ENCODE results near the gene NOXA1. TPM values are rescaled to one million over a fixed set of nuclear protein-coding genes. Genes with fewer than 3 reads are reported as not detected.
"Not testable (repeated sequence)": the region's sequence is repeated elsewhere in the genome, so short reads cannot be mapped to it uniquely, and the experiment has no call there.

The NOXA1 gene
- polyA plus RNA-seq, 3 donors = 4.8 to 15.9 (median 6.0) TPM

DNA sequence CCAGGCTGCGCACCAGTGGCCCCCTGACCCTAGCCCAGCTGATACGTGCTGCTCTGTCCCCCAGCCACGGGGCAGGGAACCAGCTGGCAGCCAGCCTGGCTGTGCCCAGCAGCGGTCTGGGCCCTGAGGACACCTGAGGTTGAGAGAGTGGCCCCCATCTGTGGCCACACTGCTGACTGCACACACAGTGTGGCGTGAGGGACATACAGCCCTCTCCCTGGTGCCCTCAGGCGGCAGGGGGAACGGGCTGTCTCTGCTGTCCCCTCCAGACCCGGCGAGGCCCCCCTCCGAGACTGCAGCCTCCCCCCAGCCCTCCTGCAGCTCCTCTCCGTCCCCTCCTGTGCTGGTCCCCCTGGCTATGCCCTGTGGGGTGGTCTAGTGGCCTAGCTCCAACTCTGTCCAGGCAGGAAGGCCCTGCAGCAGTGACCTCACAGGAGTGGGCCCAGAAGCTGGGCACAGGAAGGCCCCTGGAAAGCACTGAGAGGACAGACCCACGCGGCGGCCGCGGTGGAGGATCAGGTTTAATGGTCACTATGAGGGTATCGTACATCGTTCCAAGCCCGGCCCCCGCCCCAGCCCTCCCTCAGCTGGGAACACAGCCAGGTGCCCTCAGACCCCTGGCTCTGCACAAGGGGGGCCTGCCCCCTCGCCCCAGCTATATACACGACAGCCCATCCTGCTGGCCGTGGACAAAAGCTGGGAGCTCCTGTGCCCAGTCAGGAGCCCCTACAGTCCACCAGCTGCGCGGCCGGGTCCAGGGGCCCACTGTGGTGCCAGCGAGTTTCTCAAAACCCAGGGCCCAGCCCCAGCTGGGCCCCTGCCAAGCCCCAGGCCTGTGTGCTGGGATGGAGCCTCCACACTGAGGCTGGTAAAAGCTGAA, 24.8 kb downstream of the NOXA1 start:
- DNase-seq (ENCODE audit: extremely low read depth in 1 of 11, low read depth in 9 of 11, low spot score in 4 of 11) = no peak

DNA sequence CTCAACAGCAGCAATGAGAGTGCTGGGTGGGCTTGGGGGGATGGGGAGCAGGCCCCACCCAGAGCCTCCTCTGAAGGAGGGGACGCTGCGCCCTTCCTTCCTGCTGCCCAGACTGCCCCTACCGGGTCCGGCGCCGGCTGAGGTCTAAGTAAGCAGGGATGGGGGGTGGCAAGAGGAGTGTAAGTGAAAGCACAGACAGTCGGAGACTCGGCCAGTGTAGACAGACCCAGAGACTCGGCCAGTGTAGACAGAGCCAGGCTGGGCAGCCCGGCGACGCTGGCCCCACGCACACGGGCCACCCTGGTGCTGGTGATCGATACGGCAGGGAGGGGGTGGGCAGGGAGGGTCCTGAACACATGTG, 25.4 kb downstream of the NOXA1 start:
- no peak for DNase-seq (ENCODE audit: extremely low read depth in 1 of 11, low read depth in 9 of 11, low spot score in 4 of 11)

DNA sequence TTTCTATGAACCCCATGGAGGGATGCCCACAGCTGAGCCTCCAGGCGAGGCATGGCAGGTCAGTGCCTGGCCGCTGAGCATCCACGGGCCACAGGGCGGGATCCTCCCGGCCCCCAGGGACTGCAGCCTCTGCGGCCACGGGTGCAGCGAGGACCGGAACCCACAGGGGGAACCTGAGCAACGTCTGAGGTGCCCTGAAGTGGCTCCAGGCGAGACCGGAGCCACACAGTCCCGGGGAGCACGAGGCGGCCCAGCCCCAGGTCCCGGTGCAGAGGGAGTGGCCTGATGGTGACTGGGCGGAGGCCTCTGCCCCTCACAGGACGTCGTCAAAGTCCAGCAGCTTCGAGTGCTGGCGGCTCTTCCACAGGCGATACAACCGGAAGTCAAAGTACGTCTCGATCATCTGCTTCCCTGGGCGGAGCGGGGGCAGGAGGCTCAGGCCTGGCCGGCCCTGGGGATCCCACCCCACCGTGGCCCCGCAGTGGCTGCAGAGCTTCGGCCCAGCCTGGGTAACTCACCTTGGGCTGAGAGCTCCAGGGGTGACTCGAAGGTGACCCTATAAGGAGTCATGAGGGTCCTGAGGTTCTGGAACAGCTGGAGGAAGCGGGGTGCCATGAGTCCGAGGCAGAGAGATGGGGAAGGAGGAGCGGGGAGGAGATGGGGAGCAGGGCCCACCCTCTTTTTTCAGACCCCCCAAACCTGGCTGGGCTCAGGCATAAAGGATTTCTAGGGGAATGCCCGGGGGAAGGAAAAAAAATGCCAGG, 26.1 kb downstream of the NOXA1 start:
- no peak for DNase-seq (ENCODE audit: extremely low read depth in 1 of 11, low read depth in 9 of 11, low spot score in 4 of 11)

DNA sequence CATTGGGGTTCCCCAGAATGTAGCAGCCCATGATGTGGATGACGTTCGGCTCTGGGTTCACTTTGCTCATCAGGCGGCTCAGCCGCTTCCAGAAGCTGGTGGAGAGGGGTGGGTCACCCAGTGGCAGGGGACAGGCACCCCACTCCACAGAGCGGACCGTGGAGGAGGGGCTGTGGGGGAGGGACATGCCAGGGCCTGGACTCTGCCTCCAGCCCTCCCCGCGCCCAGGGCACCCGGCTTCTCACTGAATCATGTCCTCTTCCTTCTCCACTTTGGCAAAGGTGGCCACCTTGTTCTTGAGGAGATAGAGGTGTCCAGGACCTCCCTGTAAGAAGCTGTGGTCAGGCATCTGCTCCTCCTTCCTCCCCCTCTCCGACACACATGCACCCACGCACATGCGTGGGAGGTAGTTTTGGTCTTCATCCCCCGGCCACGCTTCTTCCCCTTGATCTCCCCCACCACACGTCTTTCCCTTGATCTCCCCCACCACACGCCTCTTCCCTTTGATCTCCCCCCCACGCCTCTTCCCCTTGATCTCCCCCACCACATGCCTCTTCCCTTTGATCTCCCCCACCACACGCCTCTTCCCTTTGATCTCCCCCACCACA, 26.8 kb downstream of the NOXA1 start:
- no peak for DNase-seq (ENCODE audit: extremely low read depth in 1 of 11, low read depth in 9 of 11, low spot score in 4 of 11)

DNA sequence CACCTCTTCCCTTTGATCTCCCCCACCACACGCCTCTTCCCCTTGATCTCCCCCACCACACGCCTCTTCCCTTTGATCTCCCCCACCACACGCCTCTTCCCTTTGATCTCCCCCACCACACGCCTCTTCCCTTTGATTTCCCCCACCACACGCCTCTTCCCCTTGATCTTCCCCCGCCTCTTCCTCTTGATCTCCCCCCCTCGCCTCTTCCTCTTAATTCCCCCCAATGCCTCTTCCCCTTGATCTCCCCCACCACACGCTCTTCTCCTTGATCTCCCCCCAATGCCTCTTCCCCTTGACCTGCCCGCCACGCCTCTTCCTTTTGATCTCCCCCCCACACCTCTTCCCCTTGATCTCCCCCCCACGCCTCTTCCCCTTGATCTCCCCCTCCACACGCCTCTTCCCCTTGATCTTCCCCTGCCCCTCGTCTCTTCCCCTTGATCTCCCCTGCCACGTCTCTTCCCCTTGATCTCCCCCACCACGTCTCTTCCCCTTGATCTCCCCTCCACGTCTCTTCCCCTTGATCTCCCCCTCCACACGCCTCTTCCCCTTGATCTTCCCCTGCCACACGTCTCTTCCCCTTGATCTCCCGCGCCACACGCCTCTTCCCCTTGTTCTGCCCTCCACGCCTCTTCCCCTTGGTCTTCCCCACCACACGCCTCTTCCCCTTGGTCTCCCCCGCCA, 27.5 kb downstream of the NOXA1 start:
- DNase-seq (ENCODE audit: extremely low read depth in 1 of 11, low read depth in 9 of 11, low spot score in 4 of 11) = not testable (repeated sequence)

DNA sequence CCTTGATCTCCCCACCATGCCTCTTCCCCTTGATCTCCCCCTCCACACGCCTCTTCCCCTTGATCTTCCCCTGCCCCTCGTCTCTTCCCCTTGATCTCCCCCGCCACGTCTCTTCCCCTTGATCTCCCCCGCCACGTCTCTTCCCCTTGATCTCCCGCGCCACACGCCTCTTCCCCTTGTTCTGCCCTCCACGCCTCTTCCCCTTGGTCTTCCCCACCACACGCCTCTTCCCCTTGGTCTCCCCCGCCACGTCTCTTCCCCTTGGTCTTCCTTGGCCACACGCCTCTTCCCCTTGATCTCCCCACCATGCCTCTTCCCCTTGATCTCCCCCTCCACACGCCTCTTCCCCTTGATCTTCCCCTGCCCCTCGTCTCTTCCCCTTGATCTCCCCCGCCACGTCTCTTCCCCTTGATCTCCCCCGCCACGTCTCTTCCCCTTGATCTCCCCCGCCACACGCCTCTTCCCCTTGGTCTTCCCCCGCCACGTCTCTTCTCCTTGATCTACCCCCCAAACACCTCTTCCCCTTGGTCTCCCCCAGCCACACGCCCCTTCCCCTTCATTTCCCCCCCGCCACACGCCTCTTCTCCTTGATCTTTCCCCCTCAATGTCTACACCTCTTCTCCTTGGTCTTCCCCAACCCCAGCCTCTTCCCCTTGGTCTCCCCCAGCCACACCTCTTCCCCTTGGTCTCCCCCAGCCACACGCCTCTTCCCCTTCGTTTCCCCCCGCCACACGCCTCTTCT, 28.2 kb downstream of the NOXA1 start:
- not testable (repeated sequence) for DNase-seq (ENCODE audit: extremely low read depth in 1 of 11, low read depth in 9 of 11, low spot score in 4 of 11)

DNA sequence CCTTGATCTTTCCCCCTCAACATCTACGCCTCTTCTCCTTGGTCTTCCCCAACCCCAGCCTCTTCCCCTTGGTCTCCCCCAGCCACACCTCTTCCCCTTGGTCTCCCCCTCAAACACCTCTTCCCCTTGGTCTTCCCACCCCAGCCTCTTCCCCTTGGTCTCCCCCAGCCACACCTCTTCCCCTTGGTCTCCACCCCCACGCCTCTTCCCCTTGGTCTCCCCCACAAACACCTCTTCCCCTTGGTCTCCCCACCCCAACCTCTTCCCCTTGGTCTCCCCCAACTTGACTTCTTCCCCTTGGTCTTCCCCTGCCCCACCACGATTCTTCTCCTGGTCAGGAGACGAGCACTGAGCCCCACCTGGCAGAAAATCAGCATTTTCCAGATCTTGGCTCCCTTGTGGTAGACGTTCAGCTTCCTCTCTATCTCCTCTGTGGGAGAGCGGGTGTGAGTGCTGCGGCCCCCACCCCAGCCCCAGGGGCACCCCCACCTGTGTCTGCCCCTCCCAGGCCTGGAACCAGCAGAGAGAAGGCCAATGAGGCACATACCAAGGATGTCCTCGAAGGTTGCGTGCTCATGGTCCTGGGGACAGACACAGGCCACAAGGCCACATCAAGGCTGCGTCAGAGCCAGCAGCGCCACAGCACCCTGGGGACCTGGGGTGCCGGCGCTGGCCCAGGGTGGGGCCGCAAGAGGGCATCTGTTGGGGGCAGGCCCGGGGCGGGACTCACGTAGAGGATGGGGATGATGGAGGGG, 29.0 kb downstream of the NOXA1 start:
- no peak for DNase-seq (ENCODE audit: extremely low read depth in 1 of 11, low read depth in 9 of 11, low spot score in 4 of 11)

DNA sequence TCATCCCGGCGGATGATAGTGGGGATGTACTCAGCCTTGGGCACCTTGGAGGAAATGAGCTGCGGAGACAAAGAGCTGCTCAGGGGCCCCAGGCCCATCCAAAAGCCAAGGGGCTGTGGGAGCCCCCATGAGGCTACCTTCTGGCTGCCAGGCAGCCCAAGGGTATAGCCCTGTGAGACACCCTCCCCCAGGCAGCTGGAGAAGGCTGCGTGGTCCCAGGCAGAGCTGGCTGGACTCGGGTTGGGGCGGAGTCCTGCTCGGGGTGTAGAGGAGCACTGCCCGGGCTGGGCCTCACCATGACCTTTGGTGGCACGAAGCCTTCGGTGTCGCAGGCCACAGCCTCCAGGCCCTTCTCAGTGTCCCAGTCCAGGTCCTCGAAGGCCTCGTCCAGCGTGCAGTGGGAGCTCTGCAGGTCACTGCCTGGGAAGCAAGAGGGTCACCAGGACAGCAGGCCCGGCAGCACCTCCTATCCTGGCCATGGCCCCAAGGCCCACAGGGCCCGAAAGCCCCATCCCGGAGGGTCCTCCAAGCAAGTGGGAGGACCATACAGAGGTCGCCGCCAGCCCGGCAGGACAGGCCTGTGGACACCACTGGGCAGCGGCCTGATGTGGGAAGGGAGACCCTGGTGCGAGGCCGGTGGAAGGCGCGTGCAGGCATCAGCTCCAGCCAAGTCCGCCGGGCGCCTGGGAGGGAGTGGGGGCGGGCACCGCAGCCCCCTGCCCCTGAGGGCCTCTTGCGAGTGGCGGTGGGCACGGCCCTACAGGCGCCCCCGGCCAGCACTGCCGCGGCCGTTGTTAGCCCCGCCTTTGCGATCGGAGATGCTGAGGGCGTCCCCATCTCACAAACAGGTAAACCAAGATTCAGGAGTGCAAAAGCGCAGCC, 29.8 kb downstream of the NOXA1 start:
- no peak for DNase-seq (ENCODE audit: extremely low read depth in 1 of 11, low read depth in 9 of 11, low spot score in 4 of 11)

DNA sequence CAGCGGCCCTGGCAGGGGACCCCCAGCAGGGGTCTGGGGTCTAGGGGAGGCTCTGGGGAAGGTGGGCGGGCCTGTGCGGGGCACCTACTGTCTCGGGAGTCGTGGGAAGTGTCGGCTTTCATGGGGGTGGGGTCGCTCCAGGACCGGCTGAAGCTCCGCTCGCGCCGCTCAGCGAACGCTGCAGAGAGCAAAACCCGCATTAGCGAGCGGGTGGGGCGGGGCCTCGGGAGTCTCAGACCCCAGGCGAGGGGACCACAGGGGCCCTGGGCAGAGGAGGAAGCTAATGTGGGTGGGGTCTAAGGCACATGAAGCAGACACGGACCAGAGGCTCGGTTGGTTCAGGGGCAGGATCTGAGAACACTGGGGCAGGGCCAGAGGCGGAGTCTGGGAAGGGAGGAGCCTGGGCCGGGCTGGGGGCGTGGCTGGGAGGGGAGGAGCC, 30.5 kb downstream of the NOXA1 start:
- DNase-seq (ENCODE audit: extremely low read depth in 1 of 11, low read depth in 9 of 11, low spot score in 4 of 11) = peak in 6 of 11 donors; percentile 58 to 74 (median 73)

DNA sequence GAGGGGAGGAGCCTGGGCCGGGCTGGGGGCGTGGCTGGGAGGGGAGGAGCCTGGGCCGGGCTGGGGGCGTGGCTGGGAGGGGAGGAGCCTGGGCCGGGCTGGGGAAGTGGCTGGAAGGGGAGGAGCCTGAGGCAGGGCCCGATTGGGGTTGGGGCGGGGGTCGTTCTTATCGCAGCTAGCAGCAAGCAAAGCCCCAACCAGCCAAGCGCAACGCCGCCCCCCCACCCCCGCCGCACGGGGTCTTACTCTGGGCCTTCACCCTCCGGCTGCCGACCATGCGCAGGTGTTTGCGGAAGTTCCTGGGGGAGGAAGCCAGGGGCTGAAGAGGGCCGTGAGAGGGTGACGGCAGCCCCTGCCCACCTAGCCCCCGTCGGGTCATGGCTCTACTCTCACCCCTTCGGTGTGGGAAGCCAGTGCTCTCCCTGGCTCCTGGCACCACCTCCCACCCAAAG, 31.0 kb downstream of the NOXA1 start:
- no peak for DNase-seq (ENCODE audit: extremely low read depth in 1 of 11, low read depth in 9 of 11, low spot score in 4 of 11)

DNA sequence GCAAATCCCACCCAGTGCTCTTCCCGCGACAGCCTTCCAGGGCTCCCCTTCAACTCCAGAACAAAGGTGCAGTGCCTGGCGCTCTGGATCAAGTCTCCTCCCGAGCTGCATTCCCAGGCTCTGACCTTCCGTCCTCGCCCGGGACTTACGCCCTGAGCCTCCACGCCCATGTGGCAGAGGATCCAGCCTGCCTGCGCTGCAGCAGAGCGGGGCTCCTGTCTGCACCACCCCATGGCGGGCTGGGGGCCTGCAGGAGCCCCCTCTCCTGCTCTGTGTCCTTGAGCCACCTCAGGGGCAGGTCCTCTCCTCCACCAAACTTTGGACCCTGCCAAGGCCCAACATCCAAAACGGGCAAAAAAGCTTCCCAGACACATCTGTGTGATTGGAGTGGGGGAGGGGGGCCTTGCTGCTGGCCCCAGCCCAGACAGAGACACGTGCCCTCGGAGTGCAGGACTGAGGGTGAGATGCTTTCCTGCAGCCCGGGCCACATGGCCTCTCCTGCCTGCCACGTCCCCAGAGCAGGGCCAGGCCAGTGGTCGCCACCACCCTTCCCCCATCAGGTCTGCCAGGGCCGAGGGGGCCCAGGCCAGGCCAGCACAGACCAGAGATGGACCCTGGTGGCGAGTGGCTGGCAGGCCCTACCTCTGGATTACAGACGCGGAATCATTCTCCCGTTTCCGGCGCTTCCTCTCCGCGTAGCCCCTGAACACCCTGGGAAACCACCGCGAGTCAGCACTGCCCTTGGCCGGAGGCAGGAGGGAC, 31.6 kb downstream of the NOXA1 start:
- no peak for DNase-seq (ENCODE audit: extremely low read depth in 1 of 11, low read depth in 9 of 11, low spot score in 4 of 11)

DNA sequence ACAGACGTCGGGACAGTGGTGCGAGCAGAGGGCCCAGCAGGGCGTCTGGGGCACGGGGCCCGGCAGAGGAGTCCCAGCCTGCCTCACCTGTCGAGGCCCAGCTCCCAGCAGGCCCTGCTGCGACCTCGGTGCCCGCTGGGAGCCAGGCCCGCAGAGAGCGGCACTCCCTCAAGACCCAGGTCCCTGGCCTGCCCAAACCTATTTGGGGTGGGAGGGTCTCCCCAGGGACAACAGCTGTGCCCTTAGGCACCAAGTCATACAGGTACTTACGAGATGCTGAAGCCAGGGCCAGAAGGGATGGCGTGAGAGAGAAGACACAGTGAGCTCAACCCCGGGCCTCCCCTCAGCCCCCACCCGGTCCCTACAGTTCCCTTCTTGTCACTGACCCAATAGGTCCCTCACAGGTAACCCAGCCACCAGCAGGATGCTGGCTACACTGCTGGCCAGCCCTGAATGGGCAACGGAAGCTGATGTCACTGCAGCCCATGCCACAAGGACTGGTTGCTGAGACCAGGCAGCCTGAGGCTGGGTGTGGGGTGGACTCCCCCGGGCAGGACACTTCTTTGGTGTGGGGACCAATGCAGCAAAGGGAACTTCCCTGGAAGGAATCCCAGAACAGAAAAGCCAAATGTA, 32.3 kb downstream of the NOXA1 start:
- DNase-seq (ENCODE audit: extremely low read depth in 1 of 11, low read depth in 9 of 11, low spot score in 4 of 11) = no peak

DNA sequence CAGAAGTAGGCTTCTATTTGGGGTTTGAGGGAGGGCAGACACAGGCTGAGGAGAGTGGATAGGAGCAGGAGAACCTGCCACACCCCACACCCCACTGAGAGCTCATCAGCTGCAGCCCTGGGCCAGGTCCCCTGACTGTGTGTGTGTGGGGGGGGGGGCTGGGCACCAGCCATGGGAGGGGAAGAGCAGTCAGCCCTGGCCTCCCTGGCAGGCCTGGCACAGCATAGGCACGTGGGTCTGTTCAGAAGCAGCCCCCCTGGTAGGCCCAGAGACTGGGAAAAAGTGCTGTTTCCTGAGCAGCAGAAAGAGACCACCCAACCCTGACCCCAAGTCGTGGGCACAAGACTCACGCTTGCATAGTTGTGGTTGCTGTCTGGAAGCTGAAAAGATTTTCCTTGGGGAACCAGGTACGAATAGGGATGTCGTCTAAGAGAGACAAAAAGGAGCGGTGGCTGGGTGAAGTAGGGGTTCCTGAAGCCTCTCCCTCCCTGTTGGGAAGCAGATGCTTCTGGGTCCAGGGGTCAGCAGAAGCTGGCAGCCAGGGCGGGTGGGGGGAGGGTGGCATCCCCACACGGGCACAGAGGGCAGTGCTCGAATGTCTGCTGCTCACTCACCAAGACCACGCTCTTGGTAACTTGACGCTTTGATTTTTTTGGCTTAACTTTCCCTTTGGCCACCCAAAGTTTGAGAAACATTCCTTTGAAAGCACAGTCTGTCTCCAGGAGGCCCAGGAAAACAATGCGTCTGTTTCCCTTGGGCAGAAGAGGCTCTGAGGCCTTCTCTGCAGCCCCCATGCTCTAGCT, 33.1 kb downstream of the NOXA1 start:
- DNase-seq (ENCODE audit: extremely low read depth in 1 of 11, low read depth in 9 of 11, low spot score in 4 of 11) = peak in 1 of 11 donors; percentile 33

DNA sequence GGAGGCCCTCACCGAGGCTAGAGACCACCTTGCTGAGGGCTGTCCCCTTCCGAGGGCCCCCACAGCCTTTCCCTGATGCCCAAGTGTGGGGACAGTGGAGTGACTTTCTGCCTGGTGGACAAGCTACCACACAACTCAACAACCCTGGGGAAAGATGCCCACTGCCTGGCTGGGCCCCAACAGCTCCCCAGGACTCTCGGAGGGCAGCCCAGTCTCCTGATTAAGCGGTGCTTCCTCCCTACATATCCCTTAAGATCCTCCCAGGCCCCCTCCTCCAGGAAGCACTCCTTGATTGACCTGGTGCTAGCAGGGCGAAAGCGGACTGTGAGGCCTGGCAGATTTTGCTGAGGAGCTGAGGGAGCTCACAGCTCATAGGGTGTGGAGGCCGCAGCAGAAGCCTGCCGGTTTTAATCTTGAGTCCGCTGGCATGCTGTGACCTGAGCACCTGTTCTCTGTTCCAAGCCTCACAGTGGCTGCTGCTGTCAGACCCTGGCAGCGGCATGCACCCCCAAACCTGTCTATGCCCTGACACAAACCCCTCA, 33.7 kb downstream of the NOXA1 start:
- DNase-seq (ENCODE audit: extremely low read depth in 1 of 11, low read depth in 9 of 11, low spot score in 4 of 11) = no peak
